Hepatocyte (in vitro differentiated cells): ENCODE measurements around the gene S100A14.

Source experiments
- CTCF ChIP-seq: fragments of 200-600 bp; sonication (generic); IDR thresholded peaks from 2 replicates; pipeline ENCODE4 v1.5.1; 2016; ENCODE audit warnings: antibody characterized with exemption, mild to moderate bottlenecking; ENCODE audit not compliant: poor library complexity
- EZH2 ChIP-seq: fragments of 200-600 bp; sonication (generic); IDR thresholded peaks from 2 replicates; pipeline ENCODE4 v1.6.1; 2016; ENCODE audit warnings: antibody characterized with exemption, mild to moderate bottlenecking, borderline replicate concordance

GRCh38 chr1:153599847-153600246, 16.3 kb downstream of the S100A14 start:
- TF ChIP-seq CTCF: no peak
- TF ChIP-seq EZH2: no peak
